ENCODE data around the gene IDH3B. TPM values are rescaled to one million over a fixed set of nuclear protein-coding genes. Genes with fewer than 3 reads are reported as not detected.
"Not testable (repeated sequence)": the region's sequence is repeated elsewhere in the genome, so short reads cannot be mapped to it uniquely, and the experiment has no call there.

Gene IDH3B
- total RNA-seq, 1 experiment from 2014 or later: 132 TPM

DNA sequence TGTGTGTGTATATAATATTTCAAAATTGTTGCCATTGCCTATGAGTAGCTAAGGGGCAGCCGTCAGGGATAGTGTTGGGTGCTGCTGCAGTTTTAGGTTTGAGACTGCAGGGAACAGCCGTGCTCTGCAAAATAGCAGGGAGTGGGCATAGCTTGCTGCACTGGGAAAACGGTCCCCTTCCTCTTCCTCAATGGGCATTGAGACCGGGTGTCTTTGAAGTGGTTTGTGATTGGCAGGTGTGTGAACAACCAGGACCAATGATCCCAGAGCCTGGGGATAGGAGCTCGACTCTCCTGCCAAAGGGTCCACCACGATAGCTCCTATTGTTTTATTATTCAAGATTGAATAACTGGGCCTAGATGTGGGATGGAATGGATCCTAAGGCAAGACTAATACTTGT, 23.5 kb upstream of the IDH3B start:
- TF ChIP-seq ELF1 (IDR thresholded peaks at IDR 0.05; ENCODE audit: borderline replicate concordance, low read depth): no peak
- TF ChIP-seq TCF7L2 (IDR thresholded peaks at IDR 0.05; ENCODE audit: borderline replicate concordance, extremely low read depth, insufficient read depth, insufficient read length): peak; percentile 86
- no peak for DNase-seq (ENCODE audit: low read depth, low spot score)
- intact Hi-C loops (cut with micrococcal nuclease): loop anchor here (5.0 kb wide), 1 partner anchor 165 kb away; no protein-coding TSS in a partner anchor
- POLR2A ChIA-PET: no interaction called here
- CTCF ChIA-PET: interaction anchor here (1.4 kb wide), 1 partner anchor 56 kb away, joined by 3 read pairs; no protein-coding TSS in a partner anchor
- Histone ChIP-seq H3K4me1 (ENCODE audit: control insufficient read depth in 1 of 2, insufficient read depth in 2 of 2, low read length in 2 of 2) (peaks cover 0 to 11% of the 10 kb centered on the region in 2 experiments; a peak in 2 of 4 replicates), H4K20me1 (ENCODE audit: insufficient read depth) (no peaks in the 10 kb centered on the region), H3K4me2 (ENCODE audit: low read length) (no peak overlapping the region), H3K36me3 (ENCODE audit: control insufficient read depth in 1 of 2, insufficient read depth in 2 of 2, low read length in 2 of 2) (no peaks in the 10 kb centered on the region), H3K9me2 (ENCODE audit: insufficient read depth) (no peaks in the 10 kb centered on the region), H2AFZ (ENCODE audit: low read depth, low read length, poor library complexity, severe bottlenecking) (peak overlapping the region; percentile 84), H3K79me2 (ENCODE audit: insufficient read depth, low read length) (no peaks in the 10 kb centered on the region), H3K4me3 (replicated peaks in 1 of 2; ENCODE audit: low read depth in 1 of 2, low read length in 2 of 2) (no peak overlapping the region), H3K27ac (ENCODE audit: low read depth, low read length) (no peak overlapping the region), H3K27me3 (ENCODE audit: insufficient read depth, low read length) (no peaks in the 10 kb centered on the region; the same call in 1 of the 2 replicates), H3K9me3 (ENCODE audit: control insufficient read depth in 1 of 2, insufficient read depth in 1 of 2, low read depth in 1 of 2, low read length in 2 of 2) (no peaks in the 10 kb centered on the region), H3K9ac (ENCODE audit: low read length) (no peak overlapping the region)
- no TSS peak for BruUV-seq (replicated peaks)
- no peak for ATAC-seq
- RAD21 ChIA-PET (ENCODE audit: low non-redundant PET in 1 of 2, low total read pairs in 2 of 2, uncharacterized antibody in 2 of 2, unreplicated experiment in 2 of 2): no interaction called here

DNA sequence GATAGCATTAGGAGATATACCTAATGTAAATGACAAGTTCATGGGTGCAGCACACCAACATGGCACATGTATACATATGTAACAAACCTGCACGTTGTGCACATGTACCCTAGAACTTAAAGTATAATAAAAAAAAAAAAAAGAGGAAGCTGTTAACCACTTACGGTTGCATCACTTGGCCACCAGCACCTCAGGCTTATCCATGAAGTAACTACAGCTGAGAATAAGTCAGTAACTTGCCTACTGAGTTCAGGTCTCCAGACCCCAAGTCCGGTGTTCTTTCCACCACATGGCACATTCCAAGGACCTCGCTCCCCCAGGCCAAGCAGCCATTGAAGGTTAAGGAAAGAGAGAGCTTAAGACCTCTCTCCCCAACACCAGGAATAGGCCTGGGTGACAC, 20.8 kb upstream of the IDH3B start:
- H3K27me3 ChIP-seq (ENCODE audit: insufficient read depth, low read length); POLR2A ChIA-PET: not testable (repeated sequence)

GRCh38 chr20:2682040-2682439, 18.0 kb upstream of the IDH3B start:
- H3K36me3 ChIP-seq (ENCODE audit: control insufficient read depth in 1 of 2, insufficient read depth in 2 of 2, low read length in 2 of 2); H3K4me1 ChIP-seq (ENCODE audit: control insufficient read depth in 1 of 2, insufficient read depth in 2 of 2, low read length in 2 of 2); BruUV-seq (replicated peaks); H3K4me3 ChIP-seq (replicated peaks in 1 of 2; ENCODE audit: low read depth in 1 of 2, low read length in 2 of 2); H3K9ac ChIP-seq (ENCODE audit: low read length); DNase-seq (ENCODE audit: low read depth, low spot score); POLR2A ChIA-PET; ATAC-seq; H3K27me3 ChIP-seq (ENCODE audit: insufficient read depth, low read length); RAD21 ChIA-PET (ENCODE audit: low non-redundant PET in 1 of 2, low total read pairs in 2 of 2, uncharacterized antibody in 2 of 2, unreplicated experiment in 2 of 2); H3K9me3 ChIP-seq (ENCODE audit: control insufficient read depth in 1 of 2, insufficient read depth in 1 of 2, low read depth in 1 of 2, low read length in 2 of 2); CTCF ChIA-PET; H4K20me1 ChIP-seq (ENCODE audit: insufficient read depth); H3K79me2 ChIP-seq (ENCODE audit: insufficient read depth, low read length); intact Hi-C loops (cut with micrococcal nuclease); H2AFZ ChIP-seq (ENCODE audit: low read depth, low read length, poor library complexity, severe bottlenecking); H3K27ac ChIP-seq (ENCODE audit: low read depth, low read length); H3K9me2 ChIP-seq (ENCODE audit: insufficient read depth); H3K4me2 ChIP-seq (ENCODE audit: low read length): not testable (repeated sequence)

More for the DNA sequence above, 20.8 kb upstream of the IDH3B start:
- H3K36me3 ChIP-seq (ENCODE audit: control insufficient read depth in 1 of 2, insufficient read depth in 2 of 2, low read length in 2 of 2); H2AFZ ChIP-seq (ENCODE audit: low read depth, low read length, poor library complexity, severe bottlenecking); H3K4me3 ChIP-seq (replicated peaks in 1 of 2; ENCODE audit: low read depth in 1 of 2, low read length in 2 of 2); H4K20me1 ChIP-seq (ENCODE audit: insufficient read depth); H3K9ac ChIP-seq (ENCODE audit: low read length); H3K27ac ChIP-seq (ENCODE audit: low read depth, low read length); BruUV-seq (replicated peaks); H3K9me2 ChIP-seq (ENCODE audit: insufficient read depth); RAD21 ChIA-PET (ENCODE audit: low non-redundant PET in 1 of 2, low total read pairs in 2 of 2, uncharacterized antibody in 2 of 2, unreplicated experiment in 2 of 2); H3K4me2 ChIP-seq (ENCODE audit: low read length); CTCF ChIA-PET; ATAC-seq; DNase-seq (ENCODE audit: low read depth, low spot score); H3K79me2 ChIP-seq (ENCODE audit: insufficient read depth, low read length); H3K9me3 ChIP-seq (ENCODE audit: control insufficient read depth in 1 of 2, insufficient read depth in 1 of 2, low read depth in 1 of 2, low read length in 2 of 2): not testable (repeated sequence)
- intact Hi-C loops (cut with micrococcal nuclease): loop anchor here (5.0 kb wide), 1 partner anchor 167 kb away; no protein-coding TSS in a partner anchor
- H3K4me1 ChIP-seq (ENCODE audit: control insufficient read depth in 1 of 2, insufficient read depth in 2 of 2, low read length in 2 of 2): peaks cover 0 to 11% of the 10 kb centered on the region in 2 experiments; a peak in 2 of 4 replicates
